Measurements from ENCODE around the gene SRSF8.
"Not testable (repeated sequence)": the region's sequence is repeated elsewhere in the genome, so short reads cannot be mapped to it uniquely, and the experiment has no call there.

SRSF8 gene

GRCh38 chr11:95098826-95099225 lies 32.1 kb downstream of the SRSF8 start:
- no peak for DNase-seq

GRCh38 chr11:95100191-95100648 lies 33.5 kb downstream of the SRSF8 start:
- DNase-seq = no peak

GRCh38 chr11:95100856-95101507 lies 34.3 kb downstream of the SRSF8 start:
- no peak for DNase-seq

DNA sequence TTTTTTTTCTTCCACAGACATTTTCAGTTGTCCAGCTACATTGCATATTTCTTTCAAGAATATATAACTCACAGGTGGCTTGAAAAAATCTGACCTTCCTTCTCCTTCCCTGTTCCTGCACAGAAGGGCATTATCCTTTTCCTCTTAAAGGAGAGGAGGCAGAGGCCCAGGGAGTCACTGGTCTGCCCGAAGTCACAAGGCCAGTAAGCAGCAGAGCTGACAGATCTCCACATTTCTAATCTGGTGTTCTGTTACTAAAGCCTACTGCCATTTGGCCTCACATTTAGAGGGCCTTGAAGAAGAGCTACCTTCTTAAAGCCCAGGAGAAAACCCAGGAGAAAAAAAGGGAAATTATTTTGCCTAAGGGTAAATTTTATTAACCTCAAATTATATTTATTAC lies 35.2 kb downstream of the SRSF8 start:
- no peak for DNase-seq

- DNase-seq = no peak
Observed at GRCh38 chr11:95102733-95103132, 36.0 kb downstream of the SRSF8 start.

- DNase-seq = no peak
Observed at GRCh38 chr11:95103701-95104100, 37.0 kb downstream of the SRSF8 start.

- no peak for DNase-seq
Observed at GRCh38 chr11:95104121-95104830, 37.6 kb downstream of the SRSF8 start.

DNA sequence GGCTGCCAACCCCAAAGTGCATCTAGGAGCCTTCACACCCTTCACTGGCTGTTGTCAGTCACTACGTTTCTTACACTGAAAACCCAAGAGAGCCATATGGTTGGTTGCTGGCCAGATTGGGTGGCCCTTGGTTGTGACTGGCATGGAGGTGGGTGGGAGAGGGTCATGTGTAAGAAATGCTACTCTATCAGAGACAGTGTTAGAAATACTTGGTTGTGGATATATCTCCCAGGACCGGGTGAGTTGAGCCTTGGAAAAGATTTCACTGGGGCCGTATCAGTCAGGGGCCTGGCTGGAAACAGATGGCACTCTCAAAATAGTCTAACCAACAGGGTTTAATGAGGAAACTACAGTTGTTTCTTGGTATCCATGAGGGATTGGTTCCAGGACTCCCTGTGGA lies 38.1 kb downstream of the SRSF8 start:
- no peak for DNase-seq

- no peak for DNase-seq
Observed at GRCh38 chr11:95108159-95108611, 41.5 kb downstream of the SRSF8 start.

DNA sequence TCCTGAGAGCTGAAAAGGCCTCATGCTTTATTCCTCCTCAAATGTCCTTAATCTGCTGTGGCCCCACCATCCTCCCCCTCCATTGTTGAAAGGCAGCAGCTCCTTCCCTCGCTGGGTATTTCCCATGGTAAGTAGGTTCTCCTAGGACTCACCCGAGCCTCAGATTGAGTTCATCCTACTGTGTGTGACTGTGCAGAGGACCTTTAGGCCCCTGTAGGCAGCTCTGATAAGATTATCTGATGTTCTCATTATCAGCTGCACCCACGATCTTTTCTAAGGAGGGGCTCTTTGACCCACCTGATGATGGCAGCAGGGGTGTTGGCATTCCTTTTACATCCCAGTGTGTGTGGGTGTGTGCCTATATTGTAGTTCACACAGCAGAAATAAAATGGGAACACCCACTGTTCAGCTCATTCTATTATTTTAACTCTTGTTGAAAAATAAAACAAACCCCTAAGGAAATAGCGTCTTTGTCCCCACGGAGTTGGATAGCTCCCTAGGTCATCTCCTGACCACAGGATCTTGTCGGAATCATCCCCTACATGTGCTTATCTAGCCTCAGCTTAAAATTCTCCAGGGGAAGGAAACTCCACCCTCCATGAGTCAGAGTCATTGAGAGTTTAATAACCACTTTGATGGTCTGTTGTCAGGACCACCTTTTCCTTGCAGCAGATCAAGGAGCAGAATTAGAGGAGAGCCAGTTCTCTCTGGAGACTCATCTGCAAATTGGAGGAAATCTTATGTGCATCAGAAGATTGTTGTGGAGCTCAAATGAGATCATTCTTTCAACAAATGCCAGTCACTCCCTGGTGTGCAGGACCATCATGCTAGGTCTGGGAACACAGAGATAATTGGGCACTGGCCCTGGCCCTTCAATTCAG lies 42.2 kb downstream of the SRSF8 start:
- no peak for DNase-seq

DNA sequence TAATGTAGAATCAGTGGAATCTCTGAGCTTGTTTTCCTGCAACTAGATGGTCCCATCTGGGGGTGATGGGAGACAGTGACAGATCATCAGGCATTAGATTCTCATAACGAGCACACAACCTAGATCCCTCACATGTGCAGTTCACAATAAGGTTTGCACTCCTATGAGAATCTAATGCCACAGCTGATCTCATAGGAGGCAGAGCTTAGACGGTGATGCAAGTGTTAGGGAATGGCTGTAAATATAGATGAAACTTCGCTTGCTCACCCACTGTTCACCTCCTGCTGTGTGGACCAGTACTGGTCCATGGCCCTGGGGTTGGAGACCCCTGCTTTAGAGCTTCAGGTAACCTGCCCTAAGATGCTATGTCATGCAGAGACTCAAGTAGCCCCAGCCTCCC lies 44.8 kb downstream of the SRSF8 start:
- not testable (repeated sequence) for DNase-seq

- DNase-seq = no peak
Observed at GRCh38 chr11:95111923-95112540, 45.3 kb downstream of the SRSF8 start.

GRCh38 chr11:95115597-95115996 lies 48.9 kb downstream of the SRSF8 start:
- DNase-seq = no peak

DNA sequence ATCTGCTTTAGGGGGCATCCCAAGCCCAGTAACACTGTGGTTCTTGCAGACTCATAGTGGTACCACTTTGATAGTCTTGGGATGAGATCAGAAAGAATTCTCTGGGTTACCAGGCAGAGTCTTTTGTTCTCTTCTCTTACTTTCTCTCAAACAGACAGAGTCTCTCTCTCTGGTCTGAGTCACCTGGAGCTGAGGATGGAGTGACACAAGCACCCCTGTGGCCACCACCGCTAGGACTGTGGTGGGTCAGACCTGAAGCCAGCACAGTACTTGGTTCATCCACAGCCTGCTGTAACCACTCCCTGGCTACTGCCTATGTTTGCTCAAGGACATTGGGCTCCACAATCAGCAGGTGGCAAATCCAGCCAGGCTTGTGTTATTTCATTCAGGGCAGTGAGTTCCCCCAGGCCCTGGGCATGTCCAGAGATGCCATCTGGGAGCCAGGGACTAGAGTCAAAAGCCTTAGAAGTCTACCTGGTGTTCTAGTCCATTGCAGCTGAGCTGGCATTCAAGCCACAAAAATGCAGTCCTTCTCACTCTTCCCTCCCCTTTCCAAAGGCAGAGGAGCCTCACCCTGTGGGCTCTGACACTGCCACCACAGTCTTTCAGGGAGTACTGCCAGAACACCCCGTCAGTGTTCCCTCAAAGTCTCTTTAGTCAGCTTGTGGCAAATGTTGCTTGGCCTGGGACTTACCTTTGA lies 52.8 kb downstream of the SRSF8 start:
- peak; percentile 16 for DNase-seq
